ENCODE data around the gene CST3. TPM values are rescaled to one million over a fixed set of nuclear protein-coding genes. Genes with fewer than 3 reads are reported as not detected.

The CST3 gene
- total RNA-seq, 3 donors from 2014 or later, result 763 to 916 (median 852) TPM

- intact Hi-C loops (cut with DNase I, micrococcal nuclease), result no loop called here
- Histone ChIP-seq H3K9me3 (no peaks in the 10 kb centered on the region), H3K4me1 (ENCODE audit: low read depth) (no peaks in the 10 kb centered on the region), H3K4me3 (no peak overlapping the region), H3K36me3 (ENCODE audit: low read depth) (no peaks in the 10 kb centered on the region)
- TF ChIP-seq CTCF (IDR thresholded peaks at IDR 0.05), result no peak
- ATAC-seq, result no peak
- no peak for DNase-seq
Measured at GRCh38 chr20:23646106-23646873, 8.5 kb upstream of the CST3 start.

DNA sequence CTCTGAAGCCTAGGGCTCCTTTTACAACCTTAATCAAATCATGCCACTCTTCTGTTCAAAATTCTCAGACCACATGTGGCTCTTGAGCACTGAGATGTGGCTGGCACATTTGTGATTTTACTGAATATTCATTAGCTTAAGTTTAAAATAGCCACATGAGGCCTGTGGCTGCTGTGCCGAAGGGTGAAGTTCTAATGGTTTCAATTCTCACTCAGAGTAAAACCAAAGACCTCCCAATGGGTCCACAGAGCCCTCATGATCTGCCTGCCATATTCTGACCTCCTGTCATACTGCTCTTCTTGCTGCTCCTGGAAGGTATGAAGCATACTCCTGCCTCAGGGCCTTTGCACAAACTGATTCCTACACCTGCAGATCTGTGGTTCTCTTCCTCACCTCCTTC lies 7.8 kb upstream of the CST3 start:
- intact Hi-C loops (cut with DNase I, micrococcal nuclease), result no loop called here
- no peaks in the 10 kb centered on the region for H3K4me1 ChIP-seq (ENCODE audit: low read depth)
- no peak for ATAC-seq
- no peak for DNase-seq
- H3K4me3 ChIP-seq, result no peak overlapping the region
- H3K9me3 ChIP-seq, result no peaks in the 10 kb centered on the region
- no peaks in the 10 kb centered on the region for H3K36me3 ChIP-seq (ENCODE audit: low read depth)
- no peak for TF ChIP-seq CTCF (IDR thresholded peaks at IDR 0.05)

DNA sequence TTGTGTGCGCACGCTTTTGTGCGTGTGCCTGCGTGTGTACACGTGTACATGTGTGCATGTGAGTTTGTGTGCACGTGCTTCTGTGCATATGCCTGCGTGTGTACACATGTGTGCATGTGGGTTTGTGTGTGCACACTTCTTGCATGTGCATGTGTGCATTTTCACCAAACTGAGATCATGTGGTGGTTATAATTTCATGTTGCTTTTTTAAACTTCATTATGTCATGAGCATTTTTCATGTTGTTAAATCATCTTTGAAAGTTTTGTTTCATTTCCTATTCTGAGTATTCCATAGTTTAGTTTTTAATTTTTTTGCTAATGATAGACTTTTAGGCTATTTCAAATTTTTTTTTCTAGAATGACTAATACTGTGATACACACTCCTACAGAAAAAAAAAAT lies 6.4 kb upstream of the CST3 start:
- Histone ChIP-seq H3K4me1 (ENCODE audit: low read depth) (peaks cover 2% of the 10 kb centered on the region), H3K36me3 (ENCODE audit: low read depth) (no peaks in the 10 kb centered on the region), H3K9me3 (no peaks in the 10 kb centered on the region), H3K4me3 (no peak overlapping the region)
- intact Hi-C loops (cut with DNase I, micrococcal nuclease), result no loop called here
- ATAC-seq, result no peak
- TF ChIP-seq CTCF (IDR thresholded peaks at IDR 0.05), result no peak
- no peak for DNase-seq

DNA sequence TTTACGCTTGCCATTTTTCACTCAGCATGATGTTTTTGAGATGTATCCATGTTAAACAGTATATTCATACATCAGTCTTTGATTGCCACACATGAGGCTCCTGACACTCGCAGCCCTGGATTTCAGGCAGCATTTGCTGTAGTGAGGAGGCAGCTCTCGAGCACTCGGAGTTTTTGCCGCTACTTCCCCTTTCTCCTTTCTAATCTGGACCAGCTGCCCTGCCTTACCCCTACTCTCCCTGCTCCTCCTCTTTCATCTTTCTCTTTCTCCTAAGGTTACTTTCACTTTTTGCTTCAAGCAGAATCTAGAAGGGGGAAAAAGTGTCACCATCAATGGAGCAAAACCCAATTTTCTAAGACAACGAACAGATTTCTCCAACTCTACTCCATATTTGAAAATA lies 5.9 kb upstream of the CST3 start:
- no peaks in the 10 kb centered on the region for H3K9me3 ChIP-seq
- no peak for TF ChIP-seq CTCF (IDR thresholded peaks at IDR 0.05)
- ATAC-seq, result no peak
- intact Hi-C loops (cut with DNase I, micrococcal nuclease), result no loop called here
- H3K4me3 ChIP-seq, result no peak overlapping the region
- DNase-seq, result no peak
- peaks cover 2% of the 10 kb centered on the region for H3K4me1 ChIP-seq (ENCODE audit: low read depth)
- no peaks in the 10 kb centered on the region for H3K36me3 ChIP-seq (ENCODE audit: low read depth)

DNA sequence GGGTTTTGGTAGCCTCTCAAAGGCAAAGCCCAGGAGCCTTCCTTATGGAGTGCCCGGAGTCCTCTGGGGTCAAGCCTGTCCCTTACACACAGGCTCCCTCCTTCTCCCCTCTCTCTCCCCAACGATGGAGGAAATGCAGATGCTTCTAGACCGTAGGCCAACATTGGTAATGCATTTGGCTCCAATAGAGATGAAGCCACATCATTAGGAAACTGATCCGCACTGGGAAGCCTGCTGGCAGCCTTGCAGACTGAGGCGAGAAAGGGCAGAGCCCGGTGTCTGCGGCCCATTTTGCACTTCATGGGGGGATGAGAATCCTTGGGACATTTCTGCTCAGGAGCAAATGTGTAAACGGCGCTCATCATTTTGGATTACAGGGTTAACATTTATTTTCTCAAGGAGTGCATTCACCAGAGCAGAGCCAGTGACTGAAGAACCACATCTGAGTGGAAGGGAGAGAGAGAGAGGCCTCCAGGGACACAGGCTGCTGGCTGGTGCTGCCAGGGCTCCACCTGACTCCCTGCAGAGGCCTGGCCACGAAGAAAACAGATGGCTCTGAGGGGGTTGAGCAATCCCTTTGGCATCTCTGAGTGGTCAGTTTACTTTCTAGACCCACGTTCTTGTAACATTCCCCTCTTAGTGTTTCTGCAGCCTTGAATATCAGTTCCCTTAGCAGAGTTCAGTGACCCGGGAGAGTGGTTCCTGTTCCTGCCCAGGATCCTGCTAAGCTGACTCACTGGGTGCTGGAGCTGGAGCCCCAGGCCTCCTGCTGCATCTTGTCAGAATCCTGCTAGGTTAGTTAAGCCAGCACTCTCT lies 4.4 kb upstream of the CST3 start:
- no peak for TF ChIP-seq CTCF (IDR thresholded peaks at IDR 0.05)
- Histone ChIP-seq H3K9me3 (no peaks in the 10 kb centered on the region), H3K4me1 (ENCODE audit: low read depth) (peaks cover 2% of the 10 kb centered on the region), H3K4me3 (no peak overlapping the region), H3K36me3 (ENCODE audit: low read depth) (no peaks in the 10 kb centered on the region)
- DNase-seq (no peak), ATAC-seq (no peak)
- intact Hi-C loops (cut with DNase I, micrococcal nuclease), result no loop called here
